Stimulated activated CD4-positive, alpha-beta T cell treated with anti-CD3 and anti-CD28 coated beads, Interleukin-1b, Interleukin-23, amount 100 ng/mL, for 48 hours (primary cell): ENCODE data around the gene CCDC185.
"Not testable (repeated sequence)": the region's sequence is repeated elsewhere in the genome, so short reads cannot be mapped to it uniquely, and the experiment has no call there.

Experiments
- DNase-seq: peaks from one replicate; pipeline ENCODE4 v3.0.0-alpha.2; 2020

CCDC185 gene

DNA sequence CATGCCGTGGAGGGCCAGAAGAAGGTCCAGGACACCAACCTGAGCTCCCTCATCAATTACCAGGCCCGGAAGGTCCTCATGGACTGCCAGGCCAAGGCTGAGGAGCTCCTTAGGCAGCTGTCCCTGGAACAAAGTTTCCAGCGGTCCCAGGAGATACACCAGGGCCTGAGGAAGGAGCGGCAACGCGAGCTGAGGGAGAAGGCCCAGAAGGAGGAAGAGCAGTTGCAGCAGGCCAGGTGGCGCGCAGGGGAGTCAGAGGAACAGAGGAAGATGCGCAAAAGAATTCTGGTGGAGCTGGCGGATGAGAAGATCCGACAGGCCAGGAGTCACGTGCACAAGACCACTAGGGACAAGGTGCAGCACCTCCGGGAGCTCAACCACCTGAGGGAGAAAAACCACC lies 1.5 kb downstream of the CCDC185 start:
- no peak for DNase-seq

DNA sequence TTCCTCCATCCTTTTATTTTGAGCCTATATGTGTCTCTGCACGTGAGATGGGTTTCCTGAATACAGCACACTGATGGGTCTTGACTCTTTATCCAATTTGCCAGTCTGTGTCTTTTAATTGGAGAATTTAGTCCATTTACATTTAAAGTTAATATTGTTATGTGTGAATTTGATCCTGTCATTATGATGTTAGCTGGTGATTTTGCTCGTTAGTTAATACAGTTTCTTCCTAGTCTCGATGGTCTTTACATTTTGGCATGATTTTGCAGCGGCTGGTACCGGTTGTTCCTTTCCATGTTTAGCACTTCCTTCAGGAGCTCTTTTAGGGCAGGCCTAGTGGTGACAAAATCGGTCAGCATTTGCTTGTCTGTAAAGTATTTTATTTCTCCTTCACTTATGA lies 6.2 kb downstream of the CCDC185 start:
- not testable (repeated sequence) for DNase-seq

DNA sequence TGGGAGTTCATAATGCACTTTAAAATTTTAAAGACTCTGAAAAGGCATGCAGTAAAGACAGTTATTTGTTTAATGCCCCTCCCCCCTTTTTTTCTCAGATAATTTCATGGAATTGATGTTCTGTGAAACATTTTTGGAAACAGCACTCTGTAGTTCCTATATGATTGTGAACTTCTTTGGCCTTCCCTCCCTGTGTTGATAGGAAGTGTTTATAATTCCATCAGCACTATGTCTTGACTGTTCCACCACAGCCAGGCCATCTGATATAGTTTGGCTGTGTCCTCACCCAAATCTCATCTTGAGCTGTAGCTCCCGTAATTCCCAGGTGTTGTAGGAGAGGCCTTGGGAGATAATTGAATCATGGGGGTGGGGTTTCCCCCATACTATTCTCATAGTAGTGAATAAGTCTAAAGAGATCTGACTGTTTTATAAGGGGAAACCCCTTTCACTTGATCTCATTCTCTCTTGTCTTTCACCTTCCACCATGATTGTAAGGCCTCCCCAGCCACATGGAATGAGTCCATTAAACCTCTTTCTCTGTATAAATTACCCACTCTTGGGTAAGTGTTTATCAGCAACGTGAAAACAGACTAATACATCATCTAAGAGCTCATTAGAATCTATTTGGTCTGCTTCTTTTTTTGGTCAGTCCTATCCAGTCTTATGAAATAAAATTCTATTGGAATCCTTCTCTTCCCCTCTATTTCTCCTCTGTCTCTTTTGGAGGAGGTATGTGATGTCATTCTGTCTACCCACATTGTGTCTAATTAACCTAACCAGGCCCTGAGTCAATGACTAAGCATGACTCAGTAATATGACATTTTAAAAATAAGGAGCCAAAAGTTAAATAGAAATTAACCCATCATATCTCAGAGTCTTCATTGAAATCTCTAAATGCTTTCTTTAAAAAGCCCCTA lies 8.9 kb downstream of the CCDC185 start:
- DNase-seq: no peak

DNA sequence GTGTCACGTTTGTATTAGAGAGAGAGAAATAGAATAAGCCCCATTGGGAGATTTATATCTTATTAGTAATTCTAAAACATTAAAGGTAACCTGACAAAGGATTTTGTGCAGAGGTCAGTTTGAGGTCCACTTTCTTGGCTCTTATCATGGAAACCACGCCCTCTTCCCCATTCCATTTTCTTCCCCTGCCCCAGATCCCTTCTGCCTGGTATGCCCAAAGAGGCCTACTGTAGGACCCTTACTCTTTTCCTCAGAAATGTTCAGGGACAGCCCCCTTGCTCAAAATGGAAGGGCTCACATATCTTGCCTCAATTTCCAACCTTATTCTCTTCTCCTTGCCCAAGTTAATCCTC lies 9.6 kb downstream of the CCDC185 start:
- no peak for DNase-seq

DNA sequence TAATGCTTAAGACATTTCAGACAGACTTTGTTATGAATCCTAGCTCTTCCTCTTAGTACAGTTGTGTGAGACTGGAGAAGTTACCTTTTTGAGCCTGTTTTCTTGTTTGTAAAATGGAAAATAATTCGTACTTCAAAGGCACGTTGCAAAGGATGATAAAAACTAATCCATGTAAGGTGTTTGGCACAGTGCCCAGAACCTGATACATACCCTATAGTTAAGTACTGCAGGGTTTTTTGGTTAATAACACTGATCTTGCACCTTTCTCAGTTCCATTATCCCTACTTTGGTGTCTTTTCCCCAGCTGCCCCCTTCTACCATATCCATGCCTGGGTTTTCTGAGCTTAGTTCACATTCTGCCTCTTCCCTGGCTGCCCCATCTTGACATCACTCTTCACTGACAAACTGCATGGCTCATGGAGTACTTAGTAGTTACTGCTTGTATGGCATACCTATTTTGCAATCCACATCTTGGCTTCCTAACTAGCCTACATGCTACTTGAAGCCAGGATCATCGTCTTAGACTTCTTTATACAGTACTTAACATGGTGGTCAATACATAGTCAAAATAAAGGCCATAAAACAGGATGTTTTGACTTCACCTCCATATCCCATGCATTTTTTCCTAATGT lies 10.1 kb downstream of the CCDC185 start:
- DNase-seq: no peak

DNA sequence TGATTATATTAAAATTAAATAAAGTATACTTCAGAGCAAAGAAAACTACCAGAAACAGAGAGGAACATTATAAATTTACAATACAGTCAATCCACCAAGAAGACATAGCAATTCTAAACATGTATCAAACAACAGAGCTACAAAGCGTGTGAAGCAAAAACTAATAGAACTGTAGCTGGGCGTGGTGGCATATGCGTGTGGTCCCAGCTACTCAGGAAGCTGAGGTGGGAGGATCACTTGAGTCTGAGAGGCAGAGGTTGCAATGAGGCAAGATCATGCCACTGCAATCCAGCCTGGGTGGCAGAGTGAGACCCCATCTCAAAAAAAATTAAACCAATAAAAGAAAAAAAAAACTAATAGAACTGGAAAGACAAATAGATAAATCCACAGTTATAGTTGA lies 12.3 kb downstream of the CCDC185 start:
- DNase-seq: no peak

DNA sequence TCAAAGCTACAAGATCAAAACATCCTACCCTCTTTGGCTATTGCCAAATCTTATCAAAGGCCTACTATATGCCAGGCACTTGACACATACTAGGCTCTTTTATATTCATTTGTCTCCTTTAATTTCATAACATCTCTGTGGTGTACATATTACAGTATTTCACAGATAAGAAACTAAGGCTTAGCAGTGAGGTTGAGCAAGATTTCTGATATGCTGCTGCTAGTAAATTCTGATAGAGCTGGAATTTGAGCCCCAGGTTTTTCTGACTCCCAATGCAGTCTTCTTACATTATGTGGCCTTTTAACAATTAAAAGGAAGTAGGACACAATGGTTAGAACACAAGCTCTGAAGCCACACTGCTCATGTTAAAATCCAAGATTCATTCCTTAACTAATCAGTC lies 16.8 kb downstream of the CCDC185 start:
- no peak for DNase-seq

DNA sequence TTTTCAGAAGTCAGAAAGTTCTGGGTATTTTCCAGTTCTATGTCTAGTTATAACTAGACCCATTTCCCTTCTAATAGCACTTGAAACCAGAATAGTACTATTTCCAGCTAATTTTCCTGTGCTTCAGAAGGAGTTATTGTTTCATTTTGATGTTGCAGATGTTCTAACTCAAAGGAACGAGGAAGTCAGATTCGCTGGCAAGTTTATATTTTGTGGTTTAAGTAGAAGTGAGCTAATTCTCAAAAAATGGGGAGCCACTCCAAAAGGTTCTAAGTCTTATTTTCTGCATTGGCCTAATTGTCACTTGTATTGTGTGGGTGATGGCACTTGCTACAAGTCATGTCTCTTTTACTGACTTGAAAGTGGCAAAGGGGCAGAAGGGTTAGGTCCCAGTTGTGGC lies 18.1 kb downstream of the CCDC185 start:
- DNase-seq: no peak

DNA sequence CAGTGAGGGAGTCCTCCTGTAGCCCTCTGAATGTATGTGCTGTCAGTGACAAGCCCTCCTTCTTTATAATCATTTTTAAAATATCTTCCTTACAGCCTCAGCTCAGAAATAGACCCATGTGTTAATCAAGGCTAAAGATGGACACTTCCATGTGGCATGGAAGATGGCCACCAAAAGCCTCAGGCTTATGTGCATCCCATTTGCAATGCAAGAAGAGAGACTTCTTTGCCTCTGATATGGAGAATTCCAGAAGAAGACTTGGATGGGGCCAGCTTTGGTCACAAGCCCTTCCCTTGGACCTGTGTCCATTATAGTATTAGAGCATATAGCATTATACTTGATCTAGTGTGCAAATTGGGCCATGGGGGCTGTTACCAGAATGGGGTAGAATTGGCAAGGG lies 18.5 kb downstream of the CCDC185 start:
- DNase-seq: no peak

DNA sequence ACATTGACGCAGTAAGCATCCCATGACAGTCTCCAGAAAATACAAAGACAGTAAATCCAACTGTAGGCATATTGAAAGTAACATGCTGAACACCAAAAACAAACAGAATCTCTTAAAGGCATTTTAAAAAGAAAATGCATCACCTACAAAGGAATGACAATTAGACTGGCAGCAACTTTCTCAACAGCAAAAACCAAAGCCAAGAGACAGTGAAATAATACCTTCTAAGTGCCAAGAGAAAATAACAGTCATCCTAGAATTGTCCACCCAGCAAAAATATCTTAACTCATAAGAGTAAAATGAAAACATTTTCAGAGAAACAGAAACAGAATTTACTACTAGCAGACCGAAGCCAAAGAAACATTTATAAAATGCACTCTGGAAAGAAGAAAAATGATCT lies 20.0 kb downstream of the CCDC185 start:
- no peak for DNase-seq

DNA sequence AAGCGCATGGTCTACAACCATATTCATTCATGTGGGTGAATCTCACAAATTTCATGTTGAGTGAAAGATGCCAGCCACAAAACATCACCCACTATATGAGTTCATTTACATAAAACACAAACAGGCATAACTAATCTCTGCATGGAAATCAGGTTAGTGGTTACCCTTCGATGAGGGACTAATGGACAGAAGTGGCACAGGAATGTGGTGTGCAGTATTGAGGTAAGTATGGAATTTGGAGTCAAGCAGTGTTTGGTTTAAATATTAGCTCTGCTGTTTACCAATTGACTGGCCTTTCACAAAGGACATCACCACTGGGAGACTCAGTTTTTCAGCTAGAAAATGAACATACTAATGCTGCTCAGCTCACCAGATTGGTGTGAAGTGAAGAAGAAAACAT lies 24.2 kb downstream of the CCDC185 start:
- DNase-seq: no peak

DNA sequence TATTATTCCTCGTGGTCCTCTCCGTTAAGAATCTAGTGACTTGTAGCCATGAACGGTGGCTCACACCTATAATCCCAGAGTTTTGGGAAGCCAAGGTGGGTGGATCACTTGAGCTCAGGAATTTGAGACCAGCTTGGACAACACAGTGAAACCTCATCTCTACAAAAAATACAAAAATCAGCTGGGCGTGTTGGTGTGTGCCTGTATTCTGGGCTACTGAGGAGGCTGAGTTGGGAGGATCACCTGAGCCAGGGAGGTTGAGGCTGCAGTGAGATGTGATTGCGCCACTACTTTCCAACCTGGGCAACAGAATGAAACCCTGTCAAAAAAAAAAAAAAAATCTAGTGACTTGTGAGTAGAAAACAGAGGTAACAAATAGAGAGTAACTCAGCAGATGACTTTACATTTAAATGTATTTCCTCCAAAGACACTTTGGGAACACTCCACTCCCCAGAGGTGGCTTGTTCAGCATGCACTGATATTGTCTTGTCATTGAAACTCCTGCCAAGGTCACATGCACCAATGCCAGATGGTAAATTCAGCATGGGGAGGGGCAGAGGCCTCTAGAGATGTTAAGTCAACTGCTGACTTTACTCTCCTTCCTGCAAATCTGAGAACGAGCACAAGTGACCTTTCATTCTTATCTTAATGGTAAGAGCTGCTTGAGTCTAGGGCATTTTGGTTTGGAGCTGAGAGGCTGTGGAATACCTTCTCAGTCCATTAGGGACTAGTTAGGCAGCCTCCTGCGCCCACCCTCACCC lies 24.9 kb downstream of the CCDC185 start:
- no peak for DNase-seq

DNA sequence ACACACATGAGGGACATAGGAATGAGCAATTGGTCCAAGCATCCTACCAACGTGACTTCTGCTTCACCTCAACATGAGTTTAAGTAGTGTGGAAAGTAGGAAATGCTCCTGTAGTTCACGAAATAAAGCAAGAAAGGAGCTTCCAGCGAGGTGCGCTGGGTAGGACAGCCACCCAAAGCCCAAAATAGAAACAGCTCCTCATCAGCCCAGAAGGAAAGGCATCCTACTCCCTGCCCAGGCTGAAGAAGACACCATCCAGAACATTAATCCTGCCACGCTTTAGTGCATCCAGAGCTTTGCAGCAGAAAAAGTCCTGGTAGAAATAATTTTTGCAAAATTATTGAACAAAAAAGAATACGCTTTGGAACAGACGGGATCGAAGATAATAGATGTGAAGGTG lies 25.9 kb downstream of the CCDC185 start:
- DNase-seq: no peak

DNA sequence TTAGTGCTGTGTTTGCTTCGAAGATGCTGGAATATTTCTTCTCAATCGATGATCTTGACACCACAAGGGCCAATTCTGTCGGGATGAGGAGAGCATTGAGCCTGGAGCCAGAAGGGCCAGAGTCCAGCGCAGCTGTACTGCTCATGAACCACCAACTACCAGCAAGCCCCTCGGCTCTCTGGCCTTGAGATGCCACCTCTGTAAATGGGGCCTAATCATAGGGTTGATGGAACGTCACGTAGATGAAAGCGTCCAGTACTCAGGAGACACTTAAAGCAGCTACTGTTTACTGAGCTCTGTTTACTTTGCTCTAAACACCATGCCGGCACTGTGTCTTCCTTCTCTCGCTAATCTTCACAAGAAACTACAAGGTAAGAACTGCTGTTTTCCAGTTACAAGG lies 26.3 kb downstream of the CCDC185 start:
- no peak for DNase-seq

DNA sequence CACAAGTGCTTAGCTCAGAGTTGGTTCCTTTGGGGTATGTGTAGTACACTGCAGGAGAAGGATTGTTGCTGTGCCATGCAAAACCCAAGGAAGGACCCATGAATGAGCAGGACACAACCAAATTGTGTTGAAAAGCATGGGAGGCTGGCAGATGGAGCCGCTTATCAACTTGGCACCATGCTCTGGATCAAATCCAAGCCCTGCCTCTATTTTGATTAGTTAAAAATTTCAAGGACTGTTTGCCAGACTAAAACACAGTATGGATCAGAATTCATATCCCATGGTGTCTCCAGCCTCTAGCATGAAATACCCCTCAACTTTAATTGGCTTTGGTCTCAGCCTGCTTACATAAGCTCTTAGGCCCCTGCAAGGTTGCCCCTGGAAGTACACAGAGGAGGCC lies 27.8 kb downstream of the CCDC185 start:
- no peak for DNase-seq

DNA sequence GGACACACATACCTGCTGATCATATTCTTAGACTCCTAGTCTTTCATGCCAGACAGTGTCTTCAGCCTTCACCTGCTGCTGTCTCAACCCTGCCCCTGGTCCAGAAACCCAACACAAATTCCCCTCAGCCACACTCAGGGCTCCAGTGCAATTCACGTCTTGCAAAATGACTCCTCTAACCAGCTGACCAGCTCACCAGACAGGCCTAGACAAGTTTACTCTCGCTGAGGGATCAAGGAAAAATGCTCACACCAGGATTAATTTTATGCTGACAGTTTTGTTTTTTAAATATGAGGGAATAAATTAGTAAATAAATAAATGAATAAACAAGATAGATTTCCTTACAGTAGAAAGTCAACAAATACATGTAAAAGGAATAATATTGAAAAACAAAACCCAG lies 28.5 kb downstream of the CCDC185 start:
- no peak for DNase-seq

DNA sequence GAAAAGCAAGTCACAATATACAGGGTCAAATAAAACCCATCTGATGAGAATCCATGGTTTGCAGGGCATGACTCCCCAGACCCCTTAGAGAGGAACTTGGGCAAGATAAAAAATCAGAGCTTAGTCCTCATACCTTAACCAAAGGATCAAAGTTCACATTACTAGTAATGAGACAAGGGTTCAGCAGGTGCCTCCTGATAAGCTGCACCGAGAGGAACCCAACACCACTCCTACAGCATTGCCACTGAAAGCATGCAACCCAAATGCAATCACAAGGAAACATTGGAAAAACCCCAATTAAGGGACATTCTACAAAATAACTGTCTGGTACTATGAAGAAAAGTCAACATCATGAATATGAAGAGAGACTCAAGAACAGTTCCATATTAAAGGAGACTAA lies 29.7 kb downstream of the CCDC185 start:
- DNase-seq: no peak

DNA sequence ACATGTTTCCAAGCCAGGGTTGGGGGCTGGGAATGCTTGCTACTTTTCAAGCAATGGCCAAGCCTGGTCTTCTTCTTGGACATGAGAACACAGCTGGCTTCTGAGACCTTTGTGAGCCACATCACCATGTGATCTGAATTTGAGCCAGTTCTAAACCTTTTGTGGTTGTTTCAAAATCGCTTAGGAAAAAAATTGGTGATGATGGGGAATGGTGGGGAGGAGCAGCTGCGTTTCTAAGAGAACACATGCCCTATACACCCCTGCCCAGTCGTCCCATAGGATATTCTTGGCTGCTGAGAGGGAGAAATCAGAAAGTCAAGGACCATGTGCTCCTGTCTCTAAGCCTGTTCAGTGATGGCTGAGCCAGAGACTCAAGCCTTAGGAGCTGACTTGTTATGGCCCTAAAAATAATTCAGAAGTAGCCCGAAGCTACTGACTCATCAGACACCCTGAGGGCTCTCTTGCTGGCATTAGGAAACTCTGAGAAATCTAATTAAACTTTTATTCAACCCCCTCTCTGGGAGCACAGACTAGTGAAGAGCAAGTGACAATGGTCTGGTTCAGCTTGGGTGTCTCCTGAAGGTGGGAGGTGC lies 30.5 kb downstream of the CCDC185 start:
- DNase-seq: no peak

DNA sequence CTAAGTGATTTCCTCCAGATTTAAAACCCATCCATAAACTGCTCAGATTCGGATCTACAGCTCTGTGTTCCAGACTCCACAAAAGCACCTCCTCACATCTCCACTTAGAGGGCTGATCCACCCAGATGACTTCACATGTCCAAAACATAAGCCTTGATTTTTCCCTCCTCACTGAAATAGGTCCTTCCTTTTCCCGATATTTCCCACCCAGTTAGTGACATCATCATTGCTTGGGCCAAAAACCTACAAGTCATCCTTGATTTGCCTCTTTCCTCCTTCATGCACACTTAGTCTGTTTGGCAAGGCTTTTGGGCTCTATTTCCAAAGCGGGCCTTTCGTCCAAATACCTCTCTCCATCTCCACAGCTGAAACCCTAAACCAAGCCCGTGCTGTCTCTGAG lies 32.3 kb downstream of the CCDC185 start:
- no peak for DNase-seq

DNA sequence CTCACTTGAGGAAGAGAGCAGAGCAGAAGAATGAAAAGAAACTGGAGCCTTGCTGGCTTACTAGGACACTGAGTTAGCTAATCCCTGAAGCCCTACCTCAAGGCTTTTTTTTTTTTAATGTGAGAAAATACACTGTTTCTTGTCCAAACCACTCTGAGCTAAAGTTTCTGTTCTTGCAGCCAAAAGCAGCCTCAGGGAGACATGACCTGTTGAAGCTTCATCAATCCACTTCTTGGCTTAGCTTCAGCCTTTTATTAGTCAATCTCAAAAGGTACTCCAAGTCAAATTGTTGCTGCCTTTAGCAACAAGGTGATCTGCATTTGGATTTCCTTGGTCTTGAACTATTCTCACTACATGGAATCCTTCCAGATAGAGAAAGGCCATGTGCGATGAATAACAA lies 33.7 kb downstream of the CCDC185 start:
- DNase-seq: no peak

DNA sequence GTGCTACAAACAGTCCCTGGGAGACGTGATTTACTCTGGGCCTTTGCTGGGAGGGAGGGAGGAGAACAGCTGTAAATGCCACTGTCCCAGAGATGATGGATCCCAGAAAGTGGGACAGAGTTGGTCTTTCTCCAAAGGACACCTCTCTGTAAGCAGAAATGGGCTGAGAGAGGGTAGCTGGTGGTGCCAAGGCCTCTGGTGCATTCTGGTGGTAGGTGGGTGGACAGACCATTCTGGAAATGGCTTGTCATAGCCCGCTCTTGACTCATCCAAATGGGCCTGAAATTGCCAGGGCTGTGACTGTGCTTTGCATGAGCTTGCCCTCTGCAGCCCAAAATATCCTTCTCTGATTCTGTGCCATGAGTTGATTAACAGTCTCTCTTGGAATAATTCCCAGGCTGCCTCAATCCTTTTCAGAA lies 36.1 kb downstream of the CCDC185 start:
- no peak for DNase-seq

DNA sequence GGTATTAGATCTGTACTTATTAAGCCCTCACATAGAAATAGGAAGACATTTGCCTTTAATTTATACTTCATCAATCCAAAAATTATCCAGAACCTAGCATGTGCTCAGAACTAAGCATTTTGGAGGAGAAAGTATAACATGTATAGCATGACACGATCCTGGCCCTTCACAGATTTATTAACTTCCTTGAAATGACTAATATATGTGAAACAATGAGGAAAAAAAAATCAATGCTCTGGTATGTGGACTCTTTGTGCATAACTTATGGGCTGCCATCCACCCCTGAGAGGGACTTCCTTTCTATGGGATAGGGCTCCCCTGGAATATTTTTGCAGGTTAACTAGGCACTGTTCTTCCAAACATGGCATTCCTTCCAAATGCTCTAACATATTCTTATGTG lies 36.6 kb downstream of the CCDC185 start:
- no peak for DNase-seq

DNA sequence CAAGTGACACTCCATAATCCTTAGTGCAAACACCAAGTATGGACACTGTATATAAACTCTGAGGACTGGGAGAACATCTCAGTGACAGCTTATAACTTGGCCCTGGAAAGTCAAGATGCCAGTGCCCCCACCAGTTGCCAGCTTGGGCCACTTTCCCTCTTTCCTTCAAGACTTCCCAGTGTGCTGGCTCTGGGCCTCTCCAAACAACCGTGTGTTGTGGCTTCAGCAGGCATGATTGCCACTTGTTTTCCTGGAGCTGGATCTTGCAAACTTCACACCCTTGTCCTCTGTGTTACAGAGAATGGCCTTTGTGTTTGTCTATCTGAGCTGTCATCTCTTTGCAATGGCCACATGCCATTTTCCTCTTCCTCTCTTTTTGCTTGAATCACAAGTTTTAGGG lies 37.0 kb downstream of the CCDC185 start:
- DNase-seq: no peak

DNA sequence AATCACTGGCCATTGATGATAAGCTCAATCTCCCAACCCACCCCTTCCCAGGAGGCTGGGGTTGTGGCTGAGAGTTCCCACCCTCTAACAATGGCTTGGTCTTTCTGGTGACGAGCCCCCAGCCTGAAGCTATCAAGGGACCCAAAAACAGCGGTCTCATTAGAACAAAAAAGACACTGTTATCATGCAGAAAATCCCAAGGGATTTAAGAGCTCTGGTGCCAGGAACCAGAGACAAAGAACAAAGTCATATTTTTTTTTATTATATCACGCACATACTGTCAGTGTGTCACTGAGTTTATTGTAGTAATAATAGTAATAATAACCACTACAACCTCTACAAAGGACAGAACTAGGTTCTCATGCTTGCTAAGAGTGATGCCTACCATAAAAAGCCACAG lies 43.9 kb downstream of the CCDC185 start:
- DNase-seq: no peak
